HCT116 (cell line): ENCODE measurements around the gene MYOF. TPM values are rescaled to one million over a fixed set of nuclear protein-coding genes. Genes with fewer than 3 reads are reported as not detected.

ENCODE experiments used
- ATAC-seq: fragments of 200-7000 bp; cut with Tn5 transposase; 2 replicates; pipeline ENCODE4 v1.9.1; 2020; ENCODE audit warnings: mild to moderate bottlenecking, moderate library complexity
- BruUV-seq: library from RNA; stranded (reverse); fragments of 400-500 nt; replicated peaks from 2 replicates; lab custom pipeline; 2021; lab: Mats Ljungman, UMichigan
- CTCF ChIA-PET: fragments of 300-600 bp; sonication (Branson Sonifier 250); formaldehyde crosslinking; loops from one replicate; lab custom pipeline; 2021; ENCODE audit warnings: antibody characterized with exemption; lab: Charles Lee
- POLR2A ChIA-PET: fragments of 300-600, 350-600 bp; sonication (Branson Sonifier 250); formaldehyde crosslinking; loops from one replicate; lab custom pipeline; 2021; ENCODE audit warnings: antibody characterized with exemption; lab: Charles Lee
- RAD21 ChIA-PET, 2 experiments: fragments of 300-600 bp; sonication (Branson Sonifier 250); formaldehyde crosslinking; loops; one replicate each; lab custom pipeline; 2023; ENCODE audit warnings: low total read pairs in 2 of 2; ENCODE audit not compliant: uncharacterized antibody in 2 of 2, unreplicated experiment in 2 of 2, low non-redundant PET in 1 of 2; lab: Charles Lee
- DNase-seq: peaks from one replicate; pipeline ENCODE4 v3.0.0-alpha.2; 2010; ENCODE audit warnings: low read depth, low spot score
- H2AFZ ChIP-seq: fragments of 200-600 bp; shearing (Covaris generic), sonication (generic); 2 replicates; pipeline ENCODE4 v1.6.1; 2017; ENCODE audit warnings: low read depth, mixed run types, mixed read lengths, antibody characterized with exemption, low read length; ENCODE audit not compliant: poor library complexity, severe bottlenecking
- H3K27ac ChIP-seq: 2 replicates; pipeline ENCODE4 v1.5.1; 2012; ENCODE audit warnings: low read depth, low read length
- H3K27me3 ChIP-seq: fragments of 200-600 bp; sonication (generic); 2 replicates; pipeline ENCODE4 v1.6.1; 2016; ENCODE audit warnings: mixed run types, low read length, mixed read lengths; ENCODE audit not compliant: insufficient read depth
- H3K36me3 ChIP-seq, 2 experiments: fragments of 200-500 bp in 1 of 2; fragments of 200-600 bp in 1 of 2; sonication (Bioruptor generic) in 1 of 2; sonication (generic) in 1 of 2; 2 replicates each; pipeline versions ENCODE4 v1.5.1 to v1.6.1; 2014 to 2016; ENCODE audit warnings: low read length in 2 of 2, inconsistent platforms in 1 of 2, mixed read lengths in 1 of 2, mixed run types in 1 of 2; ENCODE audit not compliant: insufficient read depth in 2 of 2, control insufficient read depth in 1 of 2
- H3K4me1 ChIP-seq, 2 experiments: fragments of 200-600 bp in 1 of 2; sonication (generic) in 1 of 2; 2 replicates each; pipeline versions ENCODE4 v1.5.1 to v1.6.1; 2012 to 2017; ENCODE audit warnings: low read length in 2 of 2, inconsistent platforms in 1 of 2, mild to moderate bottlenecking in 1 of 2, mixed read lengths in 1 of 2, mixed run types in 1 of 2, moderate library complexity in 1 of 2; ENCODE audit not compliant: insufficient read depth in 2 of 2, control insufficient read depth in 1 of 2
- H3K4me2 ChIP-seq: fragments of 200-600 bp; sonication (generic); 2 replicates; pipeline ENCODE4 v1.6.1; 2017; ENCODE audit warnings: mixed run types, low read length, mixed read lengths
- H3K4me3 ChIP-seq, 2 experiments: fragments of 200-600 bp in 1 of 2; sonication (generic) in 1 of 2; replicated peaks in 1 of 2; 2 replicates each; pipeline ENCODE4 v1.5.1; 2011 to 2016; ENCODE audit warnings: low read length in 2 of 2, control low read depth in 1 of 2, low read depth in 1 of 2, mild to moderate bottlenecking in 1 of 2, mixed read lengths in 1 of 2, mixed run types in 1 of 2
- H3K79me2 ChIP-seq: fragments of 200-600 bp; sonication (generic); 2 replicates; pipeline ENCODE4 v1.6.1; 2017; ENCODE audit warnings: mild to moderate bottlenecking, mixed run types, low read length, moderate library complexity, mixed read lengths; ENCODE audit not compliant: insufficient read depth
- H3K9ac ChIP-seq: fragments of 200-600 bp; sonication (generic); 2 replicates; pipeline ENCODE4 v1.6.1; 2016; ENCODE audit warnings: low read length, mixed read lengths
- H3K9me2 ChIP-seq: fragments of 200-600 bp; sonication (generic), shearing (Covaris generic); 2 replicates; pipeline ENCODE4 v1.6.1; 2017; ENCODE audit warnings: mixed run types, mild to moderate bottlenecking, moderate library complexity; ENCODE audit not compliant: insufficient read depth
- H3K9me3 ChIP-seq, 2 experiments: fragments of 200-500 bp in 1 of 2; fragments of 200-600 bp in 1 of 2; sonication (Bioruptor generic) in 1 of 2; sonication (generic) in 1 of 2; 2 replicates each; pipeline ENCODE4 v1.6.1; 2014 to 2017; ENCODE audit warnings: low read length in 2 of 2, mixed read lengths in 2 of 2, inconsistent platforms in 1 of 2, low read depth in 1 of 2, mild to moderate bottlenecking in 1 of 2, mixed run types in 1 of 2, moderate library complexity in 1 of 2; ENCODE audit not compliant: control insufficient read depth in 1 of 2, insufficient read depth in 1 of 2
- H4K20me1 ChIP-seq: fragments of 200-600 bp; sonication (generic), shearing (Covaris generic); 2 replicates; pipeline ENCODE4 v1.6.1; 2017; ENCODE audit warnings: mixed run types, mild to moderate bottlenecking, moderate library complexity; ENCODE audit not compliant: insufficient read depth
- EZH2phosphoT487 ChIP-seq: fragments of 200-600 bp; IDR thresholded peaks from 2 replicates; pipeline ENCODE4 v1.6.1; 2018; ENCODE audit warnings: antibody characterized with exemption, borderline replicate concordance
- FOSL1 ChIP-seq: IDR thresholded peaks from 2 replicates; pipeline ENCODE4 v1.6.1; 2012; ENCODE audit warnings: low read depth
- POLR2A ChIP-seq: IDR thresholded peaks from 2 replicates; pipeline ENCODE4 v1.7.0; 2011; ENCODE audit warnings: borderline replicate concordance; ENCODE audit not compliant: insufficient read depth, insufficient read length; ENCODE audit errors: extremely low read depth
- POLR2AphosphoS5 ChIP-seq: IDR thresholded peaks from 2 replicates; pipeline ENCODE4 v1.6.1; 2011; ENCODE audit warnings: mild to moderate bottlenecking, low read depth, low read length, moderate library complexity
- RAD21 ChIP-seq: IDR thresholded peaks from 2 replicates; pipeline ENCODE4 v1.6.1; 2012; ENCODE audit warnings: low read depth, mild to moderate bottlenecking
- SIN3A ChIP-seq: IDR thresholded peaks from 2 replicates; pipeline ENCODE4 v1.6.1; 2012; ENCODE audit warnings: low read depth
- intact Hi-C: fragments of 100-400 bp; cut with micrococcal nuclease; formaldehyde crosslinking; loops from 2 replicates; pipeline ENCODE4 v1.10.0; 2022
- total RNA-seq: library from RNA; stranded (reverse); gene quantifications from one replicate; pipeline ENCODE4 v1.2.1, GENCODE V29; 2021; ENCODE audit not compliant: unreplicated experiment
- TF ChIP-seq, protein P1 (sequence below): IDR thresholded peaks from 2 replicates; pipeline ENCODE4 v1.6.1; 2012; ENCODE audit warnings: low read depth
- TF ChIP-seq, protein P2 (sequence below): IDR thresholded peaks from 2 replicates; pipeline ENCODE4 v1.6.1; 2011; ENCODE audit warnings: mild to moderate bottlenecking, low read length, moderate library complexity; ENCODE audit not compliant: insufficient replicate concordance; ENCODE audit errors: extremely low read depth

Gene MYOF
- total RNA-seq, 1 experiment from 2014 or later: 250 TPM

DNA sequence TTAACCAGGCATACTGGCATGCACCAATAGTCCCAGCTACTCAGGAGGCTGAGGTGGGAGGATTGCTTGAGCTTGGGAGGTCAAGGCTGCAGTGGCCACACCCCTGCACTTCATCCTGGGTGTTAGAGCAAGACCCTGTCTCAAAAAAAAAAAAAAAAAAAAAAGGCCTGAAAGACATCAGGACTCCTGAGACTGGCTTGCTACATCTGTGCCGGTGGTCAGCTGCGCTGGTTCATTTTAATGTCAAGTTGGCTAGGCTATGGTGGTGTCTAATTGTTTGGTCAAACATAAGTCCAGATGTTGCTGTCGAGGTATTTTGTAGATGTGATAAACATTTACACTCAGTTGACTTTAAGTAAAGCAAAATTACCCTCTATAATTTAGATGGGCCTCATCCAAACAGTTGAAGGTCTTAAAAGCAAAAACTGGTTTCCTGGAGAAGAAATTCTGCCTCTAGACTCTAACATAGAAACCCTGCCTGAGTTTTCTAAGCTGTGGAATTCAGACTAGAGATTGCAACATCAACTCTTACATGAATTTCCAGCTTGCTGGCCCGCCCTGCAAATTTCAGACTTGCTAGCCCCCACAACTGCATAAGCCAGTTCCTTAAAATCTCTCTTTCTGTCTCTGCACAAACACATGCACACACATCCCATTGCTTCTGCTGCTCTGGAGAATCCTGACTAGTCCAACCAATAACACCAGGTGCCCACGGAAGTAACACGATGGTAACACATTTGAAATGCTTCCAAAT is 18.2 kb downstream of the MYOF start (continued):
- TF ChIP-seq, protein P1, sequence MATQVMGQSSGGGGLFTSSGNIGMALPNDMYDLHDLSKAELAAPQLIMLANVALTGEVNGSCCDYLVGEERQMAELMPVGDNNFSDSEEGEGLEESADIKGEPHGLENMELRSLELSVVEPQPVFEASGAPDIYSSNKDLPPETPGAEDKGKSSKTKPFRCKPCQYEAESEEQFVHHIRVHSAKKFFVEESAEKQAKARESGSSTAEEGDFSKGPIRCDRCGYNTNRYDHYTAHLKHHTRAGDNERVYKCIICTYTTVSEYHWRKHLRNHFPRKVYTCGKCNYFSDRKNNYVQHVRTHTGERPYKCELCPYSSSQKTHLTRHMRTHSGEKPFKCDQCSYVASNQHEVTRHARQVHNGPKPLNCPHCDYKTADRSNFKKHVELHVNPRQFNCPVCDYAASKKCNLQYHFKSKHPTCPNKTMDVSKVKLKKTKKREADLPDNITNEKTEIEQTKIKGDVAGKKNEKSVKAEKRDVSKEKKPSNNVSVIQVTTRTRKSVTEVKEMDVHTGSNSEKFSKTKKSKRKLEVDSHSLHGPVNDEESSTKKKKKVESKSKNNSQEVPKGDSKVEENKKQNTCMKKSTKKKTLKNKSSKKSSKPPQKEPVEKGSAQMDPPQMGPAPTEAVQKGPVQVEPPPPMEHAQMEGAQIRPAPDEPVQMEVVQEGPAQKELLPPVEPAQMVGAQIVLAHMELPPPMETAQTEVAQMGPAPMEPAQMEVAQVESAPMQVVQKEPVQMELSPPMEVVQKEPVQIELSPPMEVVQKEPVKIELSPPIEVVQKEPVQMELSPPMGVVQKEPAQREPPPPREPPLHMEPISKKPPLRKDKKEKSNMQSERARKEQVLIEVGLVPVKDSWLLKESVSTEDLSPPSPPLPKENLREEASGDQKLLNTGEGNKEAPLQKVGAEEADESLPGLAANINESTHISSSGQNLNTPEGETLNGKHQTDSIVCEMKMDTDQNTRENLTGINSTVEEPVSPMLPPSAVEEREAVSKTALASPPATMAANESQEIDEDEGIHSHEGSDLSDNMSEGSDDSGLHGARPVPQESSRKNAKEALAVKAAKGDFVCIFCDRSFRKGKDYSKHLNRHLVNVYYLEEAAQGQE: no peak
- TF ChIP-seq, protein P2, sequence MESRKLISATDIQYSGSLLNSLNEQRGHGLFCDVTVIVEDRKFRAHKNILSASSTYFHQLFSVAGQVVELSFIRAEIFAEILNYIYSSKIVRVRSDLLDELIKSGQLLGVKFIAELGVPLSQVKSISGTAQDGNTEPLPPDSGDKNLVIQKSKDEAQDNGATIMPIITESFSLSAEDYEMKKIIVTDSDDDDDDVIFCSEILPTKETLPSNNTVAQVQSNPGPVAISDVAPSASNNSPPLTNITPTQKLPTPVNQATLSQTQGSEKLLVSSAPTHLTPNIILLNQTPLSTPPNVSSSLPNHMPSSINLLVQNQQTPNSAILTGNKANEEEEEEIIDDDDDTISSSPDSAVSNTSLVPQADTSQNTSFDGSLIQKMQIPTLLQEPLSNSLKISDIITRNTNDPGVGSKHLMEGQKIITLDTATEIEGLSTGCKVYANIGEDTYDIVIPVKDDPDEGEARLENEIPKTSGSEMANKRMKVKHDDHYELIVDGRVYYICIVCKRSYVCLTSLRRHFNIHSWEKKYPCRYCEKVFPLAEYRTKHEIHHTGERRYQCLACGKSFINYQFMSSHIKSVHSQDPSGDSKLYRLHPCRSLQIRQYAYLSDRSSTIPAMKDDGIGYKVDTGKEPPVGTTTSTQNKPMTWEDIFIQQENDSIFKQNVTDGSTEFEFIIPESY: no peak
- TF ChIP-seq POLR2A (no peak), EZH2phosphoT487 (no peak), RAD21 (no peak), SIN3A (no peak)

DNA sequence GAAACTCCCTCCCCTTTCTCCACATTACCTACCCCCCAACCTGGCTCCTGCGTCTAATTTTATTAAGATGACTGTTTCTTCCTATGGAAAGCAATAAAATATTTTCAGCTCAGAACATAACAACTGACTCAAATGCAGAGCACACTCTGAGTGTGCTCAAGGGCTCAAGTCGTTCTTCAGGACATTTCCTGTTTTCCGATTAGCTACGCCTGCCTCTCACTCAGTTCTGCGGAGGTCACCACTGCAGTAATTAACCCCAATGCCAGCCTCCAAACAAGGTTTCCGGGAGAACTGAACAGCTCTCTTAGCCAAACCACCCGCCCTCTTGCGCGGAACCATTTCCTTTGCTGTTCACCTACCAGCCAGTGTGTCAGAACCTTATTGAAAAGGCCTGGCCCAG is 19.3 kb downstream of the MYOF start:
- TF ChIP-seq FOSL1 (no peak), POLR2AphosphoS5 (0 out of 2 replicates have a peak, but pooled peaks have one; percentile 18)
- no peaks in the 10 kb centered on the region for H3K9me2 ChIP-seq
- DNase-seq (no peak), ATAC-seq (no peak)
- peaks cover 0 to 17% of the 10 kb centered on the region in 2 experiments; a peak in 1 of 4 replicates for H3K36me3 ChIP-seq
- BruUV-seq: no TSS peak
- peak overlapping the region; percentile 76 for H3K4me2 ChIP-seq
- no peak overlapping the region for H2AFZ ChIP-seq
- intact Hi-C loops: no loop called here
- no peaks in the 10 kb centered on the region for H3K27me3 ChIP-seq
- peaks cover 93% of the 10 kb centered on the region for H3K79me2 ChIP-seq
- no peaks in the 10 kb centered on the region for H4K20me1 ChIP-seq
- H3K4me1 ChIP-seq: peaks cover 86 to 93% of the 10 kb centered on the region in 2 experiments
- H3K9ac ChIP-seq: peak overlapping the region; percentile 65
- no peaks in the 10 kb centered on the region for H3K9me3 ChIP-seq
- ChIA-PET RAD21 (interaction anchor here in 1 of 2 experiments (1.0 kb wide), 1 partner anchor 19 kb away, joined by 3 read pairs; the partner anchor contains the start of gene MYOF), CTCF (interaction anchor here (1.1 to 2.6 kb wide), 3 partner anchors 20 to 86 kb away, joined by 3 to 13 read pairs (median 6); partner anchors contain the start of gene MYOF), POLR2A (interaction anchor here (1.0 to 3.2 kb wide), 4 partner anchors 8 to 26 kb away, joined by 3 to 19 read pairs (median 16); no protein-coding TSS in a partner anchor)
- H3K4me3 ChIP-seq: no peak overlapping the region
- H3K27ac ChIP-seq: peak overlapping the region; percentile 98
